B cell (primary cell): Measurements from ENCODE around the gene TTC4. TPM values are rescaled to one million over a fixed set of nuclear protein-coding genes. Genes with fewer than 3 reads are reported as not detected.

ENCODE experiments used
- ATAC-seq: fragments of 200-7000 bp; cut with Tn5 transposase; one replicate; pipeline ENCODE4 v1.10.0; 2021; ENCODE audit warnings: low read depth, mild to moderate bottlenecking, moderate number of reproducible peaks, moderate library complexity
- CTCF ChIA-PET: fragments of 350-600 bp; sonication (Branson Sonifier 250); formaldehyde crosslinking; loops from one replicate; lab custom pipeline; 2021; ENCODE audit warnings: antibody characterized with exemption, inconsistent platforms; lab: Charles Lee
- POLR2A ChIA-PET: fragments of 350-600 bp; sonication (Branson Sonifier 250); formaldehyde crosslinking; loops from one replicate; lab custom pipeline; 2021; ENCODE audit warnings: antibody characterized with exemption; lab: Charles Lee
- DNase-seq: peaks from one replicate; pipeline ENCODE4 v3.0.0; 2013
- H2AFZ ChIP-seq: 2 replicates; pipeline ENCODE4 v1.6.1; 2012; ENCODE audit warnings: mild to moderate bottlenecking, low read depth, low read length; ENCODE audit not compliant: insufficient read depth, poor library complexity, severe bottlenecking
- H3K27ac ChIP-seq, 2 donors: 1 replicate in 1 of 2; 2 replicates in 1 of 2; pipeline ENCODE4 v1.5.1; 2012 to 2013; ENCODE audit warnings: low read length in 2 of 2, mild to moderate bottlenecking in 2 of 2, moderate library complexity in 1 of 2
- H3K27me3 ChIP-seq, 4 experiments: fragments of 200-600 bp in 1 of 4; sonication (generic) in 1 of 4; replicated peaks in 1 of 4; 1 replicate in 2 of 4; 2 replicates in 2 of 4; pipeline versions ENCODE4 v1.6.1 to v1.7.0; 2013 to 2016; ENCODE audit warnings: low read length in 3 of 4, mild to moderate bottlenecking in 2 of 4, mixed read lengths in 1 of 4, moderate library complexity in 1 of 4; ENCODE audit not compliant: insufficient read depth in 4 of 4, control insufficient read depth in 3 of 4; ENCODE audit errors: control extremely low read depth in 1 of 4
- H3K36me3 ChIP-seq, 2 experiments: replicated peaks in 1 of 2; 1 replicate in 1 of 2; 2 replicates in 1 of 2; pipeline versions ENCODE4 v1.6.1 to v1.7.1; 2013; ENCODE audit warnings: low read length in 1 of 2; ENCODE audit not compliant: insufficient read depth in 2 of 2, control insufficient read depth in 1 of 2; ENCODE audit errors: control extremely low read depth in 1 of 2, extremely low read depth in 1 of 2
- H3K4me1 ChIP-seq, 2 donors: fragments of 200-600 bp in 1 of 2; sonication (generic) in 1 of 2; 1 replicate in 1 of 2; 2 replicates in 1 of 2; pipeline versions ENCODE4 v1.5.1 to v1.6.1; 2013 to 2017; ENCODE audit warnings: low read length in 2 of 2; ENCODE audit not compliant: control insufficient read depth in 2 of 2, insufficient read depth in 2 of 2
- H3K4me2 ChIP-seq: replicated peaks from 2 replicates; pipeline ENCODE3; 2012; ENCODE audit warnings: mild to moderate bottlenecking, low read depth, low read length; ENCODE audit not compliant: poor library complexity, severe bottlenecking
- H3K4me3 ChIP-seq, 5 experiments: fragments of 200-600 bp in 1 of 5; sonication (generic) in 1 of 5; 1 replicate in 3 of 5; 2 replicates in 2 of 5; pipeline versions ENCODE4 v1.5.1 to v1.7.0; 2011 to 2016; ENCODE audit warnings: low read length in 4 of 5, mild to moderate bottlenecking in 4 of 5, low read depth in 2 of 5, control low read depth in 1 of 5, moderate library complexity in 1 of 5; ENCODE audit not compliant: insufficient read depth in 1 of 5; ENCODE audit errors: control extremely low read depth in 1 of 5, extremely low read depth in 1 of 5
- H3K79me2 ChIP-seq: fragments of 200-600 bp; sonication (generic); one replicate; pipeline ENCODE4 v1.6.0; 2016; ENCODE audit warnings: low read length; ENCODE audit not compliant: control insufficient read depth, insufficient read depth
- H3K9ac ChIP-seq: fragments of 200-600 bp; sonication (generic); 2 replicates; pipeline ENCODE4 v1.6.1; 2017; ENCODE audit warnings: mild to moderate bottlenecking, low read length, moderate library complexity
- H3K9me3 ChIP-seq, 3 donors: one replicate each; pipeline versions ENCODE4 v1.6.1 to v1.7.1; 2013; ENCODE audit warnings: low read length in 2 of 3; ENCODE audit not compliant: control insufficient read depth in 2 of 3, insufficient read depth in 1 of 3; ENCODE audit errors: control extremely low read depth in 1 of 3
- H4K20me1 ChIP-seq: 2 replicates; pipeline ENCODE4 v1.6.0; 2012; ENCODE audit warnings: mild to moderate bottlenecking, low read length; ENCODE audit not compliant: insufficient read depth, control insufficient read depth, poor library complexity, severe bottlenecking
- H3K27ac Mint-ChIP-seq: one replicate; pipeline ENCODE4 v1.8.0; 2021; ENCODE audit warnings: mixed read lengths
- H3K27me3 Mint-ChIP-seq: one replicate; pipeline ENCODE4 v1.8.0; 2021; ENCODE audit warnings: mixed read lengths
- H3K4me1 Mint-ChIP-seq: one replicate; pipeline ENCODE4 v1.8.0; 2021; ENCODE audit warnings: mixed read lengths
- H3K4me3 Mint-ChIP-seq: one replicate; pipeline ENCODE4 v1.8.0; 2021; ENCODE audit warnings: mixed read lengths
- H3K9me3 Mint-ChIP-seq: one replicate; pipeline ENCODE4 v1.8.0; 2022; ENCODE audit warnings: mixed read lengths; ENCODE audit not compliant: insufficient read depth
- EZH2 ChIP-seq: IDR thresholded peaks from 2 replicates; pipeline ENCODE4 v1.6.1; 2012; ENCODE audit warnings: borderline replicate concordance, low read depth, mild to moderate bottlenecking, moderate library complexity, low read length; ENCODE audit not compliant: insufficient read depth, poor library complexity, severe bottlenecking
- WGBS: methylation state at CpG from one replicate; pipeline ENCODE4 v1.1.5; 2013; ENCODE audit warnings: missing lambda C conversion rate; ENCODE audit not compliant: insufficient coverage; 5-methylcytosine and 5-hydroxymethylcytosine counted together
- intact Hi-C: fragments of 100-400 bp; cut with micrococcal nuclease; formaldehyde crosslinking; loops from one replicate; pipeline ENCODE4 v1.10.0; 2022
- polyA plus RNA-seq: library from polyadenylated mRNA; depleted of rRNA; stranded (reverse); fragments of >200 nt; gene quantifications from 2 replicates; pipeline ENCODE4 v1.2.3, GENCODE V29; 2012
- total RNA-seq, 2 donors: library from RNA; stranded (reverse); fragments of 120-200 nt in 1 of 2; gene quantifications; 1 replicate in 1 of 2; 2 replicates in 1 of 2; pipeline versions ENCODE4 v1.2.3 to v1.2.4, GENCODE V29; 2013 to 2022
- TF ChIP-seq, protein P1 (sequence below): fragments of 200-600 bp; IDR thresholded peaks from one replicate; pipeline ENCODE4 v1.8.0; 2022; ENCODE audit warnings: antibody characterized with exemption, mild to moderate bottlenecking

TTC4 gene
- total and polyA plus RNA-seq, 2 donors (not counting 1 experiment from before 2014, with no cell fraction given): 9.9 to 23.9 TPM

DNA sequence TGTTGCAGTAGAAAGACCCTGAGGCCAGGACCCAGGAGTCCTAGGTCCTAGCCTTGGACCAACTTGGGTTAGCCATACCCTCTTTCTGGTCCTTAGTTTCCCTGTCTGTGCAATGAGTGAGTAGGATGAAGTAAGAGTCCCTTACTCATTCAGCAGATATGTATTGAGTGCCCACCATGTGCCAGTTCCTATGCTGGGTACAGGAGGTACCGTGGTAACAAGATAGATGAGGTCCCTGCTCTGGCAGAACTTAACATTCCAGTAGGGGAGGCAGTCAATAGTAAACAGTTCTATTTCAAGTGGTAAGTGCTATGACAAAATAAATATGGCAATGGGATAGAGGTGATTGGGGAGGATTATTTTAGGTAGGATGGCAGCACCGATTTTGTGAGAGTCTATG lies 66.9 kb downstream of the TTC4 start:
- intact Hi-C loops: no loop called here
- H3K27me3 Mint-ChIP-seq: no peaks in the 10 kb centered on the region
- 100% methylated on average over 1 of the region's 2 CpGs for WGBS
- ChIA-PET CTCF (no interaction called here), POLR2A (no interaction called here)
- H3K27ac Mint-ChIP-seq: no peak overlapping the region
- ATAC-seq (no peak), DNase-seq (no peak)
- H3K4me1 Mint-ChIP-seq: no peaks in the 10 kb centered on the region
- H3K27me3 ChIP-seq: no peaks in the 10 kb centered on the region
- no peak overlapping the region for H2AFZ ChIP-seq
- no peak overlapping the region for H3K27ac ChIP-seq
- no peak overlapping the region for H3K4me3 Mint-ChIP-seq
- no peak overlapping the region for H3K9ac ChIP-seq
- H3K9me3 Mint-ChIP-seq: no peaks in the 10 kb centered on the region
- H3K36me3 ChIP-seq: peaks cover 0 to 12% of the 10 kb centered on the region in 2 experiments
- H3K4me2 ChIP-seq: no peak overlapping the region
- H3K4me3 ChIP-seq: no peak overlapping the region
- H3K9me3 ChIP-seq: no peaks in the 10 kb centered on the region
- H3K79me2 ChIP-seq: no peaks in the 10 kb centered on the region
- no peaks in the 10 kb centered on the region for H3K4me1 ChIP-seq
- TF ChIP-seq, protein P1, sequence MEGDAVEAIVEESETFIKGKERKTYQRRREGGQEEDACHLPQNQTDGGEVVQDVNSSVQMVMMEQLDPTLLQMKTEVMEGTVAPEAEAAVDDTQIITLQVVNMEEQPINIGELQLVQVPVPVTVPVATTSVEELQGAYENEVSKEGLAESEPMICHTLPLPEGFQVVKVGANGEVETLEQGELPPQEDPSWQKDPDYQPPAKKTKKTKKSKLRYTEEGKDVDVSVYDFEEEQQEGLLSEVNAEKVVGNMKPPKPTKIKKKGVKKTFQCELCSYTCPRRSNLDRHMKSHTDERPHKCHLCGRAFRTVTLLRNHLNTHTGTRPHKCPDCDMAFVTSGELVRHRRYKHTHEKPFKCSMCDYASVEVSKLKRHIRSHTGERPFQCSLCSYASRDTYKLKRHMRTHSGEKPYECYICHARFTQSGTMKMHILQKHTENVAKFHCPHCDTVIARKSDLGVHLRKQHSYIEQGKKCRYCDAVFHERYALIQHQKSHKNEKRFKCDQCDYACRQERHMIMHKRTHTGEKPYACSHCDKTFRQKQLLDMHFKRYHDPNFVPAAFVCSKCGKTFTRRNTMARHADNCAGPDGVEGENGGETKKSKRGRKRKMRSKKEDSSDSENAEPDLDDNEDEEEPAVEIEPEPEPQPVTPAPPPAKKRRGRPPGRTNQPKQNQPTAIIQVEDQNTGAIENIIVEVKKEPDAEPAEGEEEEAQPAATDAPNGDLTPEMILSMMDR: no peak
- TF ChIP-seq EZH2: no peak
- H4K20me1 ChIP-seq: no peaks in the 10 kb centered on the region

DNA sequence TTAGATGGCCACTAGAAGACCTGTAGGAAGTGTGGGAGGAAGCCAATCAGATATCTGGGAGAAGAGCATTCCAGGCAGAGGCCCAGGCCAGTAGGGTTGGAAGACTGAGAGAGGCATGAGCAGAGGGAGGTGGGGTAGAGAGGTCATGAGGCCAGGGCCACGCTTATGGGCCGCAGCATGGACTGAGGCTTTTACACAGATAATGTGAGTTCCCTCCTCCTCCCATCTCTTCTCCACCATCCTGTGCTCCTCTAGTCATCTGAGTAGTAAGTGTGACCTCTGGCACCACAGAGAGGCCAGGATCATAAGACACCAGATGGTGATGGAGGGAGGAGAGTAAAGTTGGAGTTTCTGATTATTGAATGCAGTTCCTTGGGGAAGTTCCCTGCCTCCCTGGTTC lies 68.4 kb downstream of the TTC4 start:
- H3K4me1 ChIP-seq: no peaks in the 10 kb centered on the region
- ATAC-seq (no peak), DNase-seq (no peak)
- no peaks in the 10 kb centered on the region for H3K79me2 ChIP-seq
- intact Hi-C loops: no loop called here
- peaks cover 0 to 12% of the 10 kb centered on the region in 2 experiments for H3K36me3 ChIP-seq
- no peaks in the 10 kb centered on the region for H3K27me3 ChIP-seq
- no peaks in the 10 kb centered on the region for H4K20me1 ChIP-seq
- H3K9me3 Mint-ChIP-seq: no peaks in the 10 kb centered on the region
- no peak overlapping the region for H3K4me3 Mint-ChIP-seq
- no peaks in the 10 kb centered on the region for H3K27me3 Mint-ChIP-seq
- H3K27ac ChIP-seq: no peak overlapping the region
- no peak overlapping the region for H3K4me2 ChIP-seq
- no CpG with 5 or more reads among the region's 2 CpGs for WGBS
- POLR2A ChIA-PET: no interaction called here
- H3K4me3 ChIP-seq: no peak overlapping the region
- no peaks in the 10 kb centered on the region for H3K4me1 Mint-ChIP-seq
- CTCF ChIA-PET: no interaction called here
- no peak overlapping the region for H3K9ac ChIP-seq
- H3K9me3 ChIP-seq: no peaks in the 10 kb centered on the region
- TF ChIP-seq, protein P1: no peak
- no peak for TF ChIP-seq EZH2
- H3K27ac Mint-ChIP-seq: no peak overlapping the region
- no peak overlapping the region for H2AFZ ChIP-seq
